ENCODE measurements around the gene IKZF5. TPM values are rescaled to one million over a fixed set of nuclear protein-coding genes. Genes with fewer than 3 reads are reported as not detected.
A peak's percentile ranks its signal among the peaks of the same experiment; 100 is the strongest.

The IKZF5 gene
- total RNA-seq, 1 experiment from 2014 or later, result 12.5 TPM

DNA sequence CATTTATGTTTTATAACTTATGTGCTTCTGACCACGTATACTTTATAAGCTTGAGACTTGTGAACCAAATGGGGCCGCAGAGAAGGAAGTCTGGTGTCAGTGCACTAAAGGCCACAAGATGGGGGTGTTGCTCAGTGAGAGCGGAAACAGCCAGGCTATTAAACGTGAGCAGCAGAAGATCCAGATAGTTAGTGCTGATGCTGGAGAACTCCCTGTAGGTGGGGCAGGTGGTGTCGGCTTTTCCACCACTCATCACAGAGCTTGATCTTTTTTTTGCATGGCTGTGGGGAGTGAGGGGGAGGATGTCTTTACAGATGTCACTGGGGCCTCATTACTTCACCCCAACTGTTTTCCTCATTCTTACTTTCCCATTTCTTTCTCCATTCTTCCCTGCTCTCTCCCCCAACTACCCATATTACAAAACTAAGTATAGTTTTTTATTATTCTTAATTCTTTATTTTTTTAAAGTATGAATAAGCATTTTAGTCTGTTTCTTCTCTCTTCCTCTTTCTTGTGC lies 34.9 kb upstream of the IKZF5 start:
- Histone ChIP-seq H3K23ac (ENCODE audit: insufficient read length, low read depth, low read length) (no peak overlapping the region), H3K56ac (ENCODE audit: insufficient read length, low read depth, low read length) (no peak overlapping the region), H3K27me3 (ENCODE audit: insufficient read depth, low read length) (no peaks in the 10 kb centered on the region), H3K9ac (ENCODE audit: extremely low read depth, insufficient read length, low read length) (no peak overlapping the region), H2AFZ (ENCODE audit: low read length) (no peak overlapping the region), H3K14ac (ENCODE audit: insufficient read depth, low read length) (no peak overlapping the region), H3K4me2 (ENCODE audit: insufficient read depth, insufficient read length, low read length) (no peak overlapping the region), H4K91ac (ENCODE audit: insufficient read length, low read depth, low read length) (no peak overlapping the region), H4K5ac (ENCODE audit: insufficient read length, low read depth, low read length) (no peak overlapping the region), H3K23me2 (ENCODE audit: insufficient read length, low read depth, low read length, poor library complexity, severe bottlenecking) (no peaks in the 10 kb centered on the region), H3K4me1 (ENCODE audit: insufficient read depth, low read length) (no peaks in the 10 kb centered on the region; the same call in 1 of the 2 replicates), H3K79me2 (ENCODE audit: insufficient read depth, low read length) (no peaks in the 10 kb centered on the region), H2AK5ac (ENCODE audit: insufficient read length, low read length) (no peak overlapping the region), H3K4ac (ENCODE audit: low read depth, low read length) (no peak overlapping the region), H2BK12ac (ENCODE audit: insufficient read length, low read depth, low read length) (no peak overlapping the region), H2BK15ac (ENCODE audit: low read depth, low read length) (no peak overlapping the region), H3K79me1 (ENCODE audit: insufficient read depth, low read depth, low read length, poor library complexity, severe bottlenecking) (no peaks in the 10 kb centered on the region), H3K9me3 (ENCODE audit: control insufficient read depth, low read depth, low read length) (no peaks in the 10 kb centered on the region), H4K20me1 (ENCODE audit: control insufficient read depth, insufficient read depth, insufficient read length) (no peaks in the 10 kb centered on the region), H3K18ac (ENCODE audit: insufficient read length, low read depth, low read length) (no peak overlapping the region), H4K8ac (replicated peaks; ENCODE audit: insufficient read length, low read depth, low read length) (no peak overlapping the region), H3K27ac (ENCODE audit: insufficient read length, low read depth, low read length) (no peak overlapping the region), H3T11ph (ENCODE audit: low read length) (no peak overlapping the region), H2BK5ac (ENCODE audit: insufficient read length, low read length) (no peak overlapping the region), H2BK120ac (ENCODE audit: low read depth, low read length, poor library complexity, severe bottlenecking) (no peak overlapping the region), H2BK20ac (ENCODE audit: low read depth, low read length, poor library complexity, severe bottlenecking) (no peak overlapping the region)
- peak; percentile 79 for DNase-seq
- Mint-ChIP-seq H3K9me3 (no peaks in the 10 kb centered on the region), H3K4me3 (no peak overlapping the region; a peak in 1 of 5 replicates), H3K36me3 (ENCODE audit: insufficient read depth in 1 of 3, low read depth in 3 of 3) (peaks cover 1 to 16% (median 3%) of the 10 kb centered on the region in 3 experiments; a peak in 4 of 7 replicates), H3K27me3 (ENCODE audit: low read depth) (no peaks in the 10 kb centered on the region), H3K27ac (no peak overlapping the region), H3K4me1 (peaks cover 9 to 16% of the 10 kb centered on the region in 2 experiments)
- TF ChIP-seq, protein P1, sequence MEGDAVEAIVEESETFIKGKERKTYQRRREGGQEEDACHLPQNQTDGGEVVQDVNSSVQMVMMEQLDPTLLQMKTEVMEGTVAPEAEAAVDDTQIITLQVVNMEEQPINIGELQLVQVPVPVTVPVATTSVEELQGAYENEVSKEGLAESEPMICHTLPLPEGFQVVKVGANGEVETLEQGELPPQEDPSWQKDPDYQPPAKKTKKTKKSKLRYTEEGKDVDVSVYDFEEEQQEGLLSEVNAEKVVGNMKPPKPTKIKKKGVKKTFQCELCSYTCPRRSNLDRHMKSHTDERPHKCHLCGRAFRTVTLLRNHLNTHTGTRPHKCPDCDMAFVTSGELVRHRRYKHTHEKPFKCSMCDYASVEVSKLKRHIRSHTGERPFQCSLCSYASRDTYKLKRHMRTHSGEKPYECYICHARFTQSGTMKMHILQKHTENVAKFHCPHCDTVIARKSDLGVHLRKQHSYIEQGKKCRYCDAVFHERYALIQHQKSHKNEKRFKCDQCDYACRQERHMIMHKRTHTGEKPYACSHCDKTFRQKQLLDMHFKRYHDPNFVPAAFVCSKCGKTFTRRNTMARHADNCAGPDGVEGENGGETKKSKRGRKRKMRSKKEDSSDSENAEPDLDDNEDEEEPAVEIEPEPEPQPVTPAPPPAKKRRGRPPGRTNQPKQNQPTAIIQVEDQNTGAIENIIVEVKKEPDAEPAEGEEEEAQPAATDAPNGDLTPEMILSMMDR (conservative IDR thresholded peaks at IDR 0.05), result peak; percentile 91
- no CpG with 5 or more reads among the region's 5 CpGs for WGBS (ENCODE audit: extremely low coverage, insufficient read length, low lambda C conversion rate)

All from H9 (cell line).